ENCODE results near the gene IL10.
"Not testable (repeated sequence)": the region's sequence is repeated elsewhere in the genome, so short reads cannot be mapped to it uniquely, and the experiment has no call there.

The IL10 gene

DNA sequence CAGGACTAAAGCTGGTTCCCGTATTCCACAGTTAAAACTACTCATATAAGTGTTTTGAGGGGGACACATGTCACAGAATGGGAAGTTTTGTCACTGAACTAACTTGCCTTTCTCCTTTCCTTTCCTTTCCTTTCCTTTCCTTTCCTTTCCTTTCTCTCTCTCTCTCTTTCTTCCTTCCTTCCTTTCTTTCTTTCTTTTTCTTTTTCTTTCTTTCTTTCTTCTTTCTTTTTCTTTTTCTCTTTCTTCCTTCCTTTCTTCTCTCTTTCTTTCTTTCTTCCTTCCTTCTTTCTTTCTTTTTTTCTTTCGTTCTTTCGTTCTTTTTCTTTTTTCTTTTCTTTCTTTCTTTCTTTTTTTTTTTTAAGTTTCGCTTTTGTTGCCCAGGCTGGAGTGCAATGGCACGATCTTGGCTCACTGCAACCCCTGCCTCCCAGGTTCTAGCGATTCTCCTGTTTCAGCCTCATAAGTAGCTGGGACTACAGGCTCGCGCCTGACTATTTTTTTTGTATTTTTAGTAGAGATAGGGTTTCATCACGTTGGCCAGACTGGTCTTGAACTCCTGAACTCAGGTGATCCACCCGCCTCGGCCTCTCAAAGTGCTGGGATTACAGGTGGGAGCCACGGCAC, 9.4 kb downstream of the IL10 start:
- DNase-seq: not testable (repeated sequence)

DNA sequence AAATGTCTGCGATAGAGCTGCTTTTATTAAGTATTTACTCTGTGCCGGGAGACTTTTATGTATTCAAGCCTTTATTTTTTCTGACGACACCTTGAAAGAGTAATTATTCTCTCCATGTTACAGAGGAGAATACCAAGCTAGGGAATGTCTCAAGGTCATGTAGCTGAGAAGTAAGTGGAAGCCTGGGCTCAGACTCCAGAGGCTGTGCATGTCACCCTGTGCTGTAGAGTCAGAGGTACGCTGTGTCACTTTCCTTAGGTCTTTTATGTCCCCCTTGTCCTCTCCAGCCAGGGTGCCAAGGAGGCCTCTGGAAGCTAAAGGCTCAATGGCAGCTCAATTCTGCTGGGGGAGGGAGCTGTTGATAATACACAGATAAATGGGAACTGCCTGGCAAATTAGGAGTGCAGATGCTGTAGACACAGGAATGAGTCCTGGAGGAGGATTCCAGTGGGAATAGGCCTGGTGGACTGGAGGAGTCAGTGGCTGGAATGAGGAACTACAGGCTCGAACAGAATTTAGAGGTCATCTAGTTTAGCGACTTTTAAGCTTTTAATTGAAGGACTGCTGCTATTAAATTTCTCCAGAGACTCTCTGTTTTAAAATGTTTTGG, 11.0 kb downstream of the IL10 start:
- DNase-seq: no peak

DNA sequence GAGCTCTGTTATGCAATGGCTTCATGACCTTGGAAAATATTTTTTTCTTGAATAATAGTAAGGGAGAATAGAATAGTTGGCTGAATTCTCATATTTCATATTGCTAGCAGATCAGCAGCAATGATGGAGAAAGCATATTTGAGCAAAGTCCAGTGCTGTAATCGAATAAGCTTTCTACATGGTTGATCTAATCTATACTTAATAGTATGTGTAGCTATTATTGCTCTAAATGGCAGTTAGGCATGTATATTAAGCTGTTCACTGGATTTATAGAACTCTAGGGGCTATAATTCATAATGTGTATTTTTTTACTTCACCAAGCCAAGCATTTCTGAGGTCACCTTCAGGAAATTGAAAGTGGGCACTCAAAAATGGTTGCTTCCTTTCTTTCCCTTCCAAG, 11.7 kb downstream of the IL10 start:
- DNase-seq: no peak

DNA sequence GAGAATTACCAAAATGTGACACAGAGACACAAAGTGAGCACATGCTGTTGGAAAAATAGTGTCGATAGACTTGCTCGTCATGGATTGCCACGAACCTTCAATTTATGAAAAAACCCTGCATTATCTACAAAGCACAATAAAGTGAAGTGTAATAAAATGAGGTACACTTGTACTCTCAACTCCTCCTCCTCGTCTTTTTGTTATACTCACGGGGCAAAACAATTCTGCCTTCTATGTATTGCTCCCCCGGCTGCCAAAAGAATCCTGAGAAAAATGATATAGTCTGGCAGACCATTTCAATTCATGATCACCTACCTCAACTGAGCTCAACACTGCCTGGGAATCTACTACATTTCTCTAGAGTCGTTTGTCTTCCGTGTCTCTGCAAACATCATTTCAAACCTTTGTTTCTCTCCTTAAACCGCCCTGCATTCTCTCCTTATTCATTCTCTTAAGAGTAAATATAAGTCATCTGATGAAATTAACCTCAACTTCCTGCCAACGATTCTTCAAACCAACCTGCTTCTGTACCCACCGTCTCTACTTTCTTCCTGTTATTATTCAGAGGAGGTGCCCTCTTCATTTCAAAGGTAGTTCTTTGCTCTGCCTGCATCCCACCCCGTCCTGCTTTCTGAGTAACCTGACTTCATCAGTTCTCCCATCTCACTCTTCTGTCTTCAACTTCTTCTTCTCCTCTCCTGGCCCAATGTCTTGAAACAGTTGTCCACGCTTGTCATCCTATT, 14.6 kb downstream of the IL10 start:
- DNase-seq: peak; percentile 42

DNA sequence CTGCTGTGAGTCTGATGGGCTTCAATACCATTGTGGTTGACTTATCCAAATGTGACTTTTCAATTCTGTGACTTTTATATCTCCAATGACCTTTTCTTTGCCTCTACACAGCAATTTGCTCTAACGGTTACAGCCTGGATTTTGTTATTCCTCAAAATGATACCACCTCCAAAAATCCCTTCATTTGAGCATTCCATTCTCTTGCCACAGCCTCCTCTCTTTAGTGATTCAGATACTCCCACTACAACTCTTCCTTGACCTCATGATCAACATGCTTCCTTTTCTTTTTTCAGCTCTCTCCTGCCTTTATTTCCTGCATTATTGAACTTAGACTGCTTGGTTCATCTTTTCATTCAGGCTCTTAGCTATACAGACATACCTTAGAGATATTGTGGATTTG, 18.3 kb downstream of the IL10 start:
- DNase-seq: no peak

DNA sequence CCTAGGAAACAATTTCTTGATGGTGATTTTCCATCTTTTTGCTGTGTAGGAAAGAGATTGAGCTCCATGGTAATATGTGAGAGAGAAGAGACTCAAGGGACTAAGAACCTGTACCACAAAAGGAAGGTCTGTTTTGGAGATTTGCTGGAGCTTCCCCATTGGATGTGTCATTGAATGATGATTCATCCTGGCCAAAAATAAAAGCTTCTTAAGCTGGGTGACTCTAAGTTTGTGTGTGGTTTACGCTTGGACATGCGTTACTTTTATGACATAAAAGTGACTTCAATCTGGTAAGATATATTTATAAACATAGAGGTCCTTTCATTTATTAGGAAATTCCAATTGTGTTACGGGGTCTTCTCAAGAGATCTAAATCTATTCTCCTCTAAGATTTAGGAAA, 19.2 kb downstream of the IL10 start:
- no peak for DNase-seq

DNA sequence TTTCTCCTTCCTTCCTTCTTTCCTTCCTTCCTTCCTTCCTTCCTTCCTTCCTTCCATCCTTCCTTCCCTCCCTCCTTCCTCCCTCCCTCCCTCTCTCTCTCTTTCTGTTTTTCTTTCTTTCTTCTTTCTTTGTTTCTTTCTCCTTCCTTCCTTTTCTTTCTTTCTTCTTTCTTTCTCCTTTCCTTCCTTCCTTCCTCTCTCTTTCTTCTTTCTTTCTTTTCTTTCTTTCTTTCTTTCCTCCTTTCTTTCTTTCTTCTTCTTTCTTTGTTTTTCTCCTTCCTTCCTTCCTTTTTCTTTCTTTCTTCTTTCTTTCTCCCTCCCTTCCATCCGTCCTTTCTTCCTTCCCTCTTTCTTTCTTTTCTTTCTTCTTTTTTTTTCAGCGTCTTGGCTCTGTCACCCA, 19.8 kb downstream of the IL10 start:
- no peak for DNase-seq

DNA sequence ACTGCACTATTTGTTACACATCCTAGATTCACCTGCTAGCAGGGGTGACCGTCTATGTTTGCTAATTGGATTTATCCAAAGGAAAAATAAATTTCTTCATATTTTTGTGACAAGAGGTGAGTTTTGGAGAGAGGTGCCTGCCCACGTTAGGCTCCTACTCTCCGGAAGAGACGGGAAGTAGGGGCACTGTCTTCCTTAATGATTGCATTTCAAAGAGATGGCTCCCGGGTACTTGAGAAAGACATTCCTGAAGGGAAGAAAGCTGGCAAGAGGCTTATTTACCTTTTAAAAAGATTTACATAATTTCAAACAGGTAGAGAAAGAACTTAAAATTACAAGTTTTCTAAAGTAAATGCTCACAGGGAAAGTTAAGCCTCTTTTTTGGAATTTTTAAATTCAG, 20.4 kb downstream of the IL10 start:
- no peak for DNase-seq

DNA sequence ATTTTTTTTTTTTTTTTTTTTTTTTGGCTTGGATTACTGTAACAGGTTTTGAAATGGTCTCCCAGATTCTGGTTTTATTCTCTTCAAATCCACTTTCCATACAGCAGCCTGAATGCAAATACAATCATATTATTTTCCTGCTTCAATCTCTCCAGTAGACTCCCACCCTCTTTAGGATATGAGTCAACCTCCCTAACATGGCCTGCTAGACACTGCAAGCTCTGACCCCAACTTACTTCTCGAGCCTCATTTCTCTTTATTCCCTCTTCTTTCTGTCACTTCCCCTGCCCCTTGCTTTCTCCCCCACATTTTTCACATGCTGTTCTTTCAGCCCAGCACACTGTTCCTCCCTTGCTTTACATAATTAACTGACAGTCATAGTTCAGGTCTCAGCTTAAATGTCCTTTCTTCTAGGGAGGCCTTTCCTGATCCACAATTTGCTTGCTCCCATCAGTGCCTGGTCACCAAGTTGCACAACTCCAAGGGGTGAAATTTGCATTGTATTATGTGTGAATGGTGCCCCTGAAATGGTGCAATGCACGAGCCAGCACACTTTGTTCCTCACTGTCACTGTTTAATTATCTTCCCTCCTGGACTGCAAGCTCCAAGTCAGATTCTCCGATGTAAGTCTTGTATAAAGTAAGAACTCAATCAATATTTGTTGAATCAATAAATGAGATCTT, 23.8 kb downstream of the IL10 start:
- no peak for DNase-seq

DNA sequence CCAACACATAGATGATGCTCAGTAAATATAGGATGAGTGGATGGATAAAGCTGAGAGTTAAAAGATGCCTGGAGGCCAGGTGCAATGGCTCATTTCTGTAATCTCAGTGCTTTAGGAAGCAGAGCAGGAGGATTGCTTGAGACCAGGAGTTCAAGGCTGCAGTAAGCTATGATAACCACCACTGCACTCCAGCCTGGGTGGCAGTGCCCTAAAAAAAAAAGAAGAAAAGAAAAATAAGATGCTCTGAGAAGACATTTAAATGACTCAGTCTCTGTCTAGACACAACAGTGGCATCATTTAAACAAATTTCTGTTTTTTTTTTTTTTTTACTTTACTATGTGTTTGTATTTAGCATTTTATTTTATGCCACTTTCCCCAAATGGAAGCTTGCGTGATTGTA, 27.0 kb downstream of the IL10 start:
- no peak for DNase-seq

DNA sequence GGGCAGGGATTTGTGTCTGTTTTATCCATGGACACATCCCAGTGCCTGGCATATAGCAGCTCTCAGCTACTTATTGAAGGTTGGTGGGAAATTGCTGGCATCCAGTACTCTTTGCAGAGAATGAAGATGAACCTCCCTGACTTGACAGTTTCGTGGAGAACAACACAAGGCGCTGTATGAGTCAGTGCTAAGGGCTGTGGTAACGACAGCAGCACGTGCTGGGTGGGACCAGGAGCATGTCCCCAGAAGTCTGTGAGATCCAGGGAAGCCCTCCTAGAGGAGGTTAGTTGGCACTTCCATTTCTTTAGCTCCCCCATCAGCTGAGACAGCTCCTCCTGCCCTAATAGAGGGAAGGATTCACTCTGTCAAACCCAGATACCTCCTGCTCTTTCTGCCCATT, 27.6 kb downstream of the IL10 start:
- no peak for DNase-seq

DNA sequence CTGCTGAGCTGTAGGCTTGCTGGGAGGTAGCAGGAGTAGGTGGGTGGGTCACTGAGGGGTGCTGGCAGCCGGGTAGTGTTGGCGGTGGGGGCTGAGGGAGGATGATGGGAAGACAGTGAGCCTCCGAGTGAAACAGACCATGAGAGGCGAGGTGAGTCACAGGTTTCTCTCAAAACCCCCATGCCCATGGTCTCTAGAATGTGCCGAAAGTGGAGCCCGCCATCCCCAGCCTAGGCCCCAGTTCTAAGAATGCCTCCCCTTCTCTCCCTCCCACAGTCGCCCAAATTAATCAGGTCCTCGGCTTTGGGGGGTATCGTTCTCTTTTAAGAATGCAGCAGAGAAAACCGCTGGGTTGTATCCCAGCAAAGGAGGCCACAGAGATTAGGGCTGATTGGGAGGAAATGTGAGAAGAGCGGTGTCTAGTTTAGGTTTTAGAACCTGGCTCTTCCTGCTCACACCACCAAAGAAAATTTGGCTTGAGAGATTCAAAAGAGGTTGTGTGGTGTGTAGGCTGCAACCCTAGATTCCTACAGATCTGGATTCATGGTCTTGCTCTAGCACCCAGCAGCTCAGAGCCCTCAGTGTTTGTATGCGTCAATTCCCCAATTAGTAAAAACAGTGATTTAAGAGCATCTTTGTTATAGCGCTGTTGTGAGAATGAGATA, 29.4 kb downstream of the IL10 start:
- no peak for DNase-seq

DNA sequence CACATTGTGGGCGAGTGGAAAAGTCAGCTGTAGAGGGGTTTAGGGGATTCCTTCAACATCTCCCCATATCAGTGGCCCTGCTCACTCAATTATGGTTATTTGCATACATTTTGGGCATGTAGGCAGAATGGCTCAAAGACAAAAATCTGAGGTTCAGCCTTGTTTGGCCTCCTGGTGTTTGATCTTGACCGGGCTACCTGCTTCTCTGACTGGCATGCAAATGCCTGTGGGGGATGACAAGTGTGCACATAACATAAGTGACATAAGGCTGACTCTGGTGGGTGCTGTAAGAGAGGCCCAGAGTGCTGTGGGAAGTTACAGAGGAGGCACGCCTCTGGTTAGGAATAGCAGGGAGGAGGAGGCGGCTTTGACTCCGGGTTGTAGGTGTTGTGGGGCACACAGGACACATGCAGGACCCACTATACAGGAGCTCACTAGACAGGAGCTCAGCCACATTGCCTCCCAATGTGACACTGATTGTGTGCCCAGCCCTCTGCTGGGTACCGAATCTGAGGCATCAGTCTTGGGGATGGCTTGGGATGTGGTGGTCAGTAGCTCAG, 31.1 kb downstream of the IL10 start:
- DNase-seq: no peak

DNA sequence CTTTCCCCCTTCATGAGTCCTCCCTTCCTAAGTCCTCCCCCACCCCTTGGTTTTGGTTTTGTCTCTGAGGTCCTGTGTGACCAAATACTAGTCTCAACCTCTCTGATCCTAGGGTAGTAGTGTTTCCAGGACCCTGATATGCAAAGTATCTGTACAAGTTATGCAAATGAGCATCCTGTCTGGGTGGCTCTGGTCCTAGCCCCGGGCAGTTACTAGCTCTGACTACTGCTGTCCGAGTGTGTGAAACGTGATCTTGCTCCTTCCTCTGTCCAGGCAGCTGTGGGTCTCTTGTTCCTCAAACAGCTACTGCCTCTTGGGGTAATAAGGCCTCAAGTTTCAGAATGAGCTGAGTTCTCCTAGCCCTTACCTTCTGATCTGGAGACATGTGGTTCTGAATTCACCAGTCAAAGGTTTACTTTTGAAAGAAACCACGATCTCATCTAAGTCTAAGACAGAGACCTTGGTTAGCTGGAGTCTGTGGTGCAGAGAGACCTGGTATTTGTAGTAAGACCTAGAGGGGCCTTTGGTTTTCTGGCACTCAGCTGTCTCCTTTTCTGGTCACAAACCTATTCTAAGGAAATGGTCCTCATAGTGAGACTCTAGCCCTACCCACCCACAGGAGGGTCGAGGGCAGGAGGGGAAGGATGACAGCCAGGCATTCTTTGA, 32.8 kb downstream of the IL10 start:
- no peak for DNase-seq

DNA sequence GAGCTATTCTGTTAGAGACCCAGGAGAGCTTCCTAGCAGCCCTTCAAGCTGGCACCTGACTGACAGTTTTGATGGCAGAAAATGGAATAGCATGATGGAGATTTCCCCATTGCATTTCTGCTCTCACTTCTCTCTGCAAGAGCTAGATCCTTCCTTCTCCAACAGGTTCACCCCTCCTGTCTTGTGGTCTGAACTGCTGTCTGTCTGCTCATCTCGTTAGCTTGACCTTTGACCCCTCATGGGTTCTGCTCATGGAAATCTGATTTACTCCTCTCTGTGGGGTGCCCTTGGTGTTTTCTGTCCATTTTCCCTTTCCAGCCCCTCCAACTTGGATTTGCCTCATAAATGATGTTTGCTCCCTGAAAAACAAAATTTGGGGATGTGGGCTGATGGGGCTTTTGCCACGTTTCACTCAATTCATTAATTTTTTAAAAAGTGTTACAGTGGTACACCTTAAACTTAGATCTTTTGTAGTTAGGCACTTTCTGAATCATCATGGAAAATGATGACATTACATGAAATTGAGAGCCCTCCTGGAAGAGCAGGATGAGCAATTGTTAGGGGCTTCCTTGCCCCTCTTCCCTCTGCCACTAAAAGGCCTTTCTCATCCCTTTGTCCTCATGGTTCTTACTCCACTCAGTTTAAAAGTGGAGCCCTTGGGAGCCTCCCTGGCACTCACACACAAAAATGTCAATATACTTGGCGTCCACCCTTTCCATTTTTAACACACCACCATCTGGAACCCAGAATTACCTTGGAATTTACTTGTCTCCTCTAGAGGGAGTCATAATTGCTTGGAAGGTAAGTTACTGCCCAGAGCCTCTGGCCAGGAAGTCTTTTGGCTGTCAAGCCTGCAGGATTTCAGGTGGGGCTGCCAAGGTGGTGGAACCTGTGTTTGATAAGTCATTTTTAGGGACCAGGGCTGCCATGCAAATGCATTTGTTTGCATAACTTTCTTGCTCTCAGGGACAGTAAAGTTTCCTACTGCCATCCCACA, 33.6 kb downstream of the IL10 start:
- DNase-seq: no peak

DNA sequence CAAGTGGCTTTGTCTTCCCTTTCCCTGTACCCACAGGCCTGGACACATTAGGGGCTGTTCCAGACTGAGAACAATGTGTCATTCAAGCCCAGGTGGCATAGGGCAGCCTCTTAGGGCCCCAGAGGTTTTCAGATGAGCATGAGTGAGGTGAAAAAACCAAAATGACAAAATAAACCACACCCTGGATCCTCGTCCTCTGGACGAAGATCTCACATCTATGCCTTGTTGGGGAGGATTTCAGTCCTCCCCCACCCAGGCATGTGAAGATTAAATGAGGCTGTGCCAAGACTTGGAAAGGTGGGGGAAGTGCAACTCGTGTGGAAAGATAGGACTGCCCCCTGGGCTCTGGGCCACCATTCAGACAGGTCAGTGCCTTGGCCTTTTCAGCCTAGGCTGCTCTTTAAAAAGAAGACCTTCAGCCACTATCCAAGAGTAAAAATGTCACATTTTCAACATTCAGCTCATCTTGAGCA, 34.5 kb downstream of the IL10 start:
- DNase-seq: no peak

DNA sequence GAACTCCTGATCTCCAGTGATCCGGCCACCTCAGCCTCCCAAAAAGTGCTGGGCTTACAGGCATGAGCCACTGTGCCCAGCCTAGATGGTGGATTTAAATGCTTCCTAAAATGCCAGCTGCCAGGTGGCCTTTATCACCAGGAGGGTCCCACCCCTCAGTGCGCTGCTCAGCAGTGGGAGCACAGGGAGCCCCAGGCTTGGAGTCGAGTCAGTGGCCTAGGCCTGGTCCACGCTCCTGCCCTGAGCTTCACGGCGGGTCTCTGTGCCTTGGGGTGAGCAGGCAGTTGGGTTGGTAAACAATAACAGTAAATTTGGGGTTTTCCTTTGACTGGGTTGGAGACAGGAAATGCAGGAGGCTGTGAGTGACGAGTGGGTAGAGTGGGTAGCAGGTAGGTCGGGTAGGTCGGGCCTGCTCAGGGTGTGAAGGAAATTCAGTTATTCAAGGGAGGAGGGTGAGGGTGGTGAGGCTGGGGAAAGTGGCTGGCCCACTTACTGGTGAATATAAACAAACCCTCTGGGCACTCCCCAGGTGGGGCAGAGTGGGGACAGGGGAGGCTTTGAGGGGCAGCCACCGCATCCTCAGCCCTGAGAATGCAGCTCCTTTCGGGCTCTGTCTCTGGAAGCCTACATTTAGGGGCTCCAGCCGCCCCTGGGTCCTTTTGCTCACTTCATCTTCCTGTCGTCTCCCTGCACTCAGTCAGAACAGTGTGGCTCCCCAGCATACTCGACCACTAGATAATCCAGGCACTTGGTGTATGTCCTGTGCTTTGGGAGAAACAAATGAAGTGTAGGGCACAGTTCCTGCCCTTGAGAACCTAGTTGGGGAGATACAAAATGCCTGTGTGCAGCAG, 35.2 kb downstream of the IL10 start:
- DNase-seq: peak; percentile 67

DNA sequence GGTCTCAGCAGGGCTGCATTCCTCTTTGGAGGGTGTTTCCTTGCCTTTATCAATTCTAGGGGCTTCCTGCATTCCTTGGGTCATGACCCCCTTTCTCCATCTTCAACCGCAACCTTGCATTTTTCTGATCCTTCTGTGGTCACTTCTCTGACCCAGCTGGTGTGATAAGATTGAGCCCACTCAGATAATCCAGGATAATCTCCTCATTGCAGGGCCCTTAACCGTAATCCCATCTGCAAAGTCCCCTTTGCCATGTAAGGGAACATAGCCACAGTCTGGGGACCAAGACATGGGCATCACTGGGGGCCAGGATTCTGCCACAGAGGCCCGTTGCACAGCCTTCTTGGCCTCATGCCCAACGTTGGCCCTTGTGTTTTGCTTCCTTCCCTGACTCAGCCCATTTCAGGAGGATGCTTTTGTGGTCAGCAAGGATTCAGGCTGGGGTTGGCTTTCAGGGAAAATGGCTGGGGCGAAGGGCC, 36.7 kb downstream of the IL10 start:
- DNase-seq: no peak

DNA sequence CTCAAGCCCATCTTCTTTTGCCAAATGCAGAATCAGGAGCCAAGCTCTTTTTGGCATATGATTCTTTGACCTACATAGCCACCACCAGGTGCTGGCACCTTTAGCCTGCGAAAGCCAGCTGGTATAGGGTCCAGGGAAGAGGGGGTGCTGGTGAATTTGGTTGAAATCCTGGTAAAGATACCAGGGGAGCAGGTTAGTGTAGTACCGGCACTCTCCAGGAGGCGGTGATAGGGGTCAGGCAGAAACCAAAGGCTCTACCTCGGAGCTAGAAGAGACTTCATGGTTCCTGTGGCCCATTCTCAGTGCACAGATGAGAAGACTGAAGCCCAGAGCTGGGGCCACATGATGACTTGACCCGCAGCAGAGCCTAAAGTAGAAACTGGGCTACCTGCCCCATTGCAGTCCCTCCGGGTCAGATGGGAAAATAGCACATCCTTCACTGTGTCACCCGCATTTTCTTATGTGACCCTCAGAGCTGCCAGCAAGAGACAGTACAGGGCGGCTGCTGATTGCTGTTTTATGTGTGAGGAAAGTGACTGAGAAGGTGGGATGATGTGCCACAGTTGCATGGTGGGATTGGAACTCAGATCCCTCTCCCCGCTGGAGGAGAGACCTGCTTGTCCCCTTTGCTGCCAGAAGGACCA, 37.7 kb downstream of the IL10 start:
- DNase-seq: peak; percentile 81
